Ishikawa (cell line): ENCODE data around the gene PDE4D.

ENCODE experiments used
- CEBPB ChIP-seq: IDR thresholded peaks from 2 replicates; pipeline ENCODE4 v1.6.1; 2012
- CREB1 ChIP-seq: IDR thresholded peaks from 2 replicates; pipeline ENCODE4 v1.6.1; 2012; ENCODE audit warnings: low read depth
- EGR1 ChIP-seq: IDR thresholded peaks from 2 replicates; pipeline ENCODE4 v1.6.1; 2012
- EP300 ChIP-seq: IDR thresholded peaks from 2 replicates; pipeline ENCODE4 v1.6.1; 2012; ENCODE audit warnings: borderline replicate concordance
- FOXM1 ChIP-seq: IDR thresholded peaks from 2 replicates; pipeline ENCODE4 v1.6.1; 2012; ENCODE audit warnings: low read depth, borderline replicate concordance
- NFIC ChIP-seq: IDR thresholded peaks from 2 replicates; pipeline ENCODE4 v1.6.1; 2012
- RAD21 ChIP-seq: IDR thresholded peaks from 2 replicates; pipeline ENCODE4 v1.6.1; 2012; ENCODE audit warnings: low read depth
- TAF1 ChIP-seq: IDR thresholded peaks from 2 replicates; pipeline ENCODE4 v1.6.1; 2012; ENCODE audit warnings: low read depth, mild to moderate bottlenecking
- TCF12 ChIP-seq: IDR thresholded peaks from 2 replicates; pipeline ENCODE4 v1.6.1; 2012; ENCODE audit warnings: low read depth
- TEAD4 ChIP-seq: IDR thresholded peaks from 2 replicates; pipeline ENCODE4 v1.6.1; 2012
- YY1 ChIP-seq: IDR thresholded peaks from 2 replicates; pipeline ENCODE4 v1.6.1; 2012; ENCODE audit warnings: low read depth
- ZBTB7A ChIP-seq: IDR thresholded peaks from 2 replicates; pipeline ENCODE4 v1.6.1; 2012; ENCODE audit warnings: low read depth
- TF ChIP-seq, protein P1 (sequence below): IDR thresholded peaks from 2 replicates; pipeline ENCODE4 v1.6.1; 2012; ENCODE audit warnings: low read depth, mild to moderate bottlenecking
- TF ChIP-seq, protein P2 (sequence below): IDR thresholded peaks from 2 replicates; pipeline ENCODE4 v1.6.1; 2012
- TF ChIP-seq, protein P3 (sequence below): IDR thresholded peaks from 2 replicates; pipeline ENCODE4 v1.6.1; 2012

Gene PDE4D

DNA sequence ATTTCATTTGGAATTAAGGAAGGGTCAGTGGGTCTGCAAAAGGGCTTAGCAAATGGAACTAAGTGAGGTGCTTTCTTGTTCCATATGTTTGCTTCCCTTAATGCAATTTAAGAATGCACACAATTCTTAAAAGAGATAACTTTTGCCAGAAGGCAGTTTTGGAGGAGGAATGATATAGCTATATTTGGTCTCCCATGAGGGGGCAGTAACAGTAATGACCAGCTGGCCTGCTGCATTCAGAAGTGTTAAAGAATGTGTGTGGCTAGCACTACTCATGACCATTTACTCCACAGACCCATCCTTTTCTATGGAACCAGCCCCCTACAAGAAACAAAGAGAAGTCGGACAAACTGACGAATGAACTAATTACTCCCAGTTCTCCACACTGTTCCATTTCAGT lies 671.8 kb downstream of the PDE4D start:
- TF ChIP-seq ZBTB7A = no peak
- no peak for TF ChIP-seq CEBPB
- no peak for TF ChIP-seq EP300
- no peak for TF ChIP-seq TAF1
- no peak for TF ChIP-seq TEAD4
- TF ChIP-seq, protein P1, sequence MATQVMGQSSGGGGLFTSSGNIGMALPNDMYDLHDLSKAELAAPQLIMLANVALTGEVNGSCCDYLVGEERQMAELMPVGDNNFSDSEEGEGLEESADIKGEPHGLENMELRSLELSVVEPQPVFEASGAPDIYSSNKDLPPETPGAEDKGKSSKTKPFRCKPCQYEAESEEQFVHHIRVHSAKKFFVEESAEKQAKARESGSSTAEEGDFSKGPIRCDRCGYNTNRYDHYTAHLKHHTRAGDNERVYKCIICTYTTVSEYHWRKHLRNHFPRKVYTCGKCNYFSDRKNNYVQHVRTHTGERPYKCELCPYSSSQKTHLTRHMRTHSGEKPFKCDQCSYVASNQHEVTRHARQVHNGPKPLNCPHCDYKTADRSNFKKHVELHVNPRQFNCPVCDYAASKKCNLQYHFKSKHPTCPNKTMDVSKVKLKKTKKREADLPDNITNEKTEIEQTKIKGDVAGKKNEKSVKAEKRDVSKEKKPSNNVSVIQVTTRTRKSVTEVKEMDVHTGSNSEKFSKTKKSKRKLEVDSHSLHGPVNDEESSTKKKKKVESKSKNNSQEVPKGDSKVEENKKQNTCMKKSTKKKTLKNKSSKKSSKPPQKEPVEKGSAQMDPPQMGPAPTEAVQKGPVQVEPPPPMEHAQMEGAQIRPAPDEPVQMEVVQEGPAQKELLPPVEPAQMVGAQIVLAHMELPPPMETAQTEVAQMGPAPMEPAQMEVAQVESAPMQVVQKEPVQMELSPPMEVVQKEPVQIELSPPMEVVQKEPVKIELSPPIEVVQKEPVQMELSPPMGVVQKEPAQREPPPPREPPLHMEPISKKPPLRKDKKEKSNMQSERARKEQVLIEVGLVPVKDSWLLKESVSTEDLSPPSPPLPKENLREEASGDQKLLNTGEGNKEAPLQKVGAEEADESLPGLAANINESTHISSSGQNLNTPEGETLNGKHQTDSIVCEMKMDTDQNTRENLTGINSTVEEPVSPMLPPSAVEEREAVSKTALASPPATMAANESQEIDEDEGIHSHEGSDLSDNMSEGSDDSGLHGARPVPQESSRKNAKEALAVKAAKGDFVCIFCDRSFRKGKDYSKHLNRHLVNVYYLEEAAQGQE = no peak
- no peak for TF ChIP-seq EGR1
- no peak for TF ChIP-seq TCF12
- TF ChIP-seq CREB1 = no peak
- no peak for TF ChIP-seq YY1
- no peak for TF ChIP-seq FOXM1
- TF ChIP-seq, protein P2, sequence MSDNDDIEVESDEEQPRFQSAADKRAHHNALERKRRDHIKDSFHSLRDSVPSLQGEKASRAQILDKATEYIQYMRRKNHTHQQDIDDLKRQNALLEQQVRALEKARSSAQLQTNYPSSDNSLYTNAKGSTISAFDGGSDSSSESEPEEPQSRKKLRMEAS = no peak
- TF ChIP-seq NFIC = no peak
- TF ChIP-seq, protein P3, sequence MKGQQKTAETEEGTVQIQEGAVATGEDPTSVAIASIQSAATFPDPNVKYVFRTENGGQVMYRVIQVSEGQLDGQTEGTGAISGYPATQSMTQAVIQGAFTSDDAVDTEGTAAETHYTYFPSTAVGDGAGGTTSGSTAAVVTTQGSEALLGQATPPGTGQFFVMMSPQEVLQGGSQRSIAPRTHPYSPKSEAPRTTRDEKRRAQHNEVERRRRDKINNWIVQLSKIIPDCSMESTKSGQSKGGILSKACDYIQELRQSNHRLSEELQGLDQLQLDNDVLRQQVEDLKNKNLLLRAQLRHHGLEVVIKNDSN = no peak
- no peak for TF ChIP-seq RAD21

DNA sequence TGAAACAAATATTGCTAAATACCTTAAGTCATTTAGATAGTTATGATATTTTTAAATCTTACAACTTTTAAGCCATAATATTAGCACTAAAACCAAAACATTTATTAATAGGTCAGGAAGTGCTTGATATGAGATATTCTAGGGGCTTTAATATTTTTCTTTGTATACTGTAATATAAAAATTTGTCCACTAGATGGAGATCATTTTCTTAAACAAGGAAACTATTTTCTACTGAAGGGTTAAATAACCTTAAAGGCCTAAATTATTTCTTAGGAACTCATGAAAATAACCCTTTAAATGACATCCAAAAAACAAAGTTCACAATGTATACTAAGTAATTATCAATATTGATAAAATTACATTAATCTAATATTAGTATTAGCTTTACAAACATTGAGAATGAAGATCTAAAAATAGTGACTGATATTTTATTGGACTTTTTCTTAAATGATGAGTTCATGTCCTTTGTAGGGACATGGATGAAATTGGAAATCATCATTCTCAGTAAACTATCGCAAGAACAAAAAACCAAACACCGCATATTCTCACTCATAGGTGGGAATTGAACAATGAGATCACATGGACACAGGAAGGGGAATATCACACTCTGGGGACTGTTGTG lies 675.0 kb downstream of the PDE4D start:
- TF ChIP-seq CREB1 (no peak), TEAD4 (no peak), RAD21 (peak; percentile 25; the same call in 1 of the 2 replicates), FOXM1 (no peak)

DNA sequence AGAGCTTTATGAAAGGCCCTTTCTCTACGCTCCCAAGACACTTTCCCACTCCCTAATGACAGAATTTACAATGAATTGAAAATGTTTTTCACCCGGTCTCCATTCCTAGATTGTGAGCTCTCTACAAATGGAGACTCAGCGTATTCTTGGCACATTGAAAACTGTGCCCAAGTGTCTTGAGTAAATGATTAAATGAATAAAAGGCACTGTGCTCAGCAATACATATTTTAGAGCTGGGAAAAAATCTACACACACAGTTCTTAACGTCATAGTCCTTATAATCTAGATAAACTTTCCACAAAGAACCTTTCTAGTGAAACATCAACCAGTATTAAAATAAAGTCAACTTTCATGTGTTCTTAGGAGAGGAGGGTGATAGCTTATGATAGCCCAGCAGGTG lies 676.7 kb downstream of the PDE4D start:
- TF ChIP-seq RAD21 (no peak), YY1 (no peak), TAF1 (no peak), ZBTB7A (no peak), EP300 (no peak), NFIC (no peak), TEAD4 (no peak), TCF12 (no peak), CREB1 (no peak)
- TF ChIP-seq, protein P2 = no peak
- TF ChIP-seq, protein P3 = no peak
- TF ChIP-seq, protein P1 = no peak

DNA sequence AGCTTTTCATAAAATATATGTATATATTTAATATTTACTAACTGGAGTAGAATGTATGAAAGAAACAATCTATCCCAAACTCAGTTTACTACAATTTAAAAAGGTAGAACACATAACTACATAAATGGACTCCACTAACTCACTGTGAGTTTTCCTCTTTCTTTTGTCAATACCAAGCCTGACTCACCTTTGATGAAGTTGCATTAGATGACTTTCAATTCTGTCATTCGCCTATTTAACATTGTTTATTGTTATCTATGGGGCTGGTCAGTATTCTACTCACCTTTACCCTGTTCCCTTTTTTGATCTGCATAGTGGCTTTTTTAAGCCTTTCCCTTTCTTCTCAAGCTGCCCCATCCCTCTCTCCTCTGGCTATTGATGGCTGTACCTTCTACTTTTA lies 680.9 kb downstream of the PDE4D start:
- TF ChIP-seq TCF12 = no peak
- TF ChIP-seq, protein P3 = no peak
- TF ChIP-seq, protein P2 = no peak
- TF ChIP-seq FOXM1 = no peak
- TF ChIP-seq, protein P1 = no peak
- TF ChIP-seq CEBPB = no peak
- TF ChIP-seq TAF1 = no peak
- no peak for TF ChIP-seq NFIC
- no peak for TF ChIP-seq CREB1
